HL-60 (cell line): ENCODE results near the gene HECW1.

ENCODE experiments used
- DNase-seq, 2 experiments: peaks; one replicate each; pipeline ENCODE4 v3.0.0-alpha.2; 2010 to 2020; ENCODE audit warnings: low read depth in 1 of 2, low spot score in 1 of 2
- H3K27ac ChIP-seq: fragments of 250-450 bp; sonication (Bioruptor Pico); replicated peaks from 2 replicates; pipeline ENCODE4 v1.5.1; 2020; ENCODE audit warnings: mild to moderate bottlenecking, moderate library complexity
- H3K27me3 ChIP-seq: fragments of 250-450 bp; sonication (Bioruptor Pico); 2 replicates; pipeline ENCODE4 v1.5.1; 2021; ENCODE audit warnings: mild to moderate bottlenecking, moderate library complexity; ENCODE audit not compliant: insufficient read depth, poor library complexity, severe bottlenecking
- H3K4me3 ChIP-seq: replicated peaks from 2 replicates; pipeline ENCODE4 v1.5.1; 2011; ENCODE audit warnings: mild to moderate bottlenecking, control low read depth, low read length; ENCODE audit not compliant: insufficient read depth
- GABPA ChIP-seq: IDR thresholded peaks from 2 replicates; pipeline ENCODE4 v1.6.1; 2012; ENCODE audit warnings: low read depth
- POLR2AphosphoS5 ChIP-seq: IDR thresholded peaks from 2 replicates; pipeline ENCODE4 v1.6.1; 2012; ENCODE audit warnings: low read depth
- SPI1 ChIP-seq: IDR thresholded peaks from 2 replicates; pipeline ENCODE4 v1.6.1; 2012; ENCODE audit warnings: low read depth, mild to moderate bottlenecking, borderline replicate concordance
- microRNA-seq: library from miRNA; unstranded; fragments of <30 nt; microRNA quantifications from one replicate; pipeline ENCODE4, GENCODE V29; 2018
- TF ChIP-seq, protein P1 (sequence below): IDR thresholded peaks from one replicate; pipeline ENCODE4 v1.5.1; 2011; ENCODE audit warnings: low read length, control low read depth, inconsistent platforms; ENCODE audit not compliant: insufficient read depth
- TF ChIP-seq, protein P2 (sequence below): IDR thresholded peaks from 2 replicates; pipeline ENCODE4 v1.6.1; 2012; ENCODE audit warnings: low read depth; ENCODE audit not compliant: insufficient replicate concordance

HECW1 gene

DNA sequence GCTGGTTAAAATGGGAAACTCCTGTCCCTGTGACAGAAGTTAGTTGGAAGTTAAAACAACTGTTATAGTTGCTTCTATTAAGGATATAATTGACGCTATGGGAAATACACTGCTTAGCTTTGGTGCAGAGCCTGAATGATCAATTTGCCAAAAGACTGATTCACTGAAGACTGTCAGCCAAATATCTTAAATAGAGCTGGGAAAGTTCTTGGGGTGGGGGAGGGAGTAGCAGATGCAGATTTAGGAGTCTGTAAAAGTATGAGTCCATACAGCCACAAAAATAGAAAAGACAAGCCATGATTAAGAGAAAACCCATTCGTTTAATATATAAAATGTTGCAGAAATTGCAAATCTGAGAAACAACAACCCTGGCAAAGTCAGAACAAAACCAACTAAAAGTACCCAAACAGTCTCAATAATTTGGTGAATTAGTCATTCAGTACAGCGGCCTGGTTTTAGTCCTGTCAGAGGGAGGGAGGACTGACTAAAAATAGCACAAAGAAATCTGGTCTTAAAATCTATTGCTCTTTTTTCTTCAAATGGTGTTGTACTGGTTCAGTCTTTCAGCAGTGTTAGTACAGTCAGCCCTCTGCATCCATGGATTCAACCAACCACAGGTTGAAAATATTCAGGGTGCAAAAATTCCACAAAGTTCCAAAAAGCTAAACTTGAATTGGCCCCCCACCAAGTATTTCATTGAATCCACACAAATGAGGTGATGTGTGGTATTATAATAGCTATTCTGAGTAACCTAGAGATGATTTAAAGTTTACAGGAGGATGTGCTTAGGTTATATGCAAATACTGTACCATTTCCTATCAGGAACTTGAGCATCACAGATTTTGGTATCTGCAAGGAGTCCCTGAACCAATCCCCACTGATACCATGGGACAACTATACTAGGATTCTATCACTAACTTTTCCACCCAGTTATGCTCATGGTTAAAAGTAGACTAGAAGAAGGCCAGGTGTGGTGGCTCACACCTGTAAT, 500.4 kb downstream of the HECW1 start:
- Histone ChIP-seq H3K27me3 (no peaks in the 10 kb centered on the region), H3K27ac (no peak overlapping the region), H3K4me3 (no peak overlapping the region)
- TF ChIP-seq GABPA: no peak
- TF ChIP-seq SPI1: no peak
- no peak for TF ChIP-seq POLR2AphosphoS5
- TF ChIP-seq, protein P1, sequence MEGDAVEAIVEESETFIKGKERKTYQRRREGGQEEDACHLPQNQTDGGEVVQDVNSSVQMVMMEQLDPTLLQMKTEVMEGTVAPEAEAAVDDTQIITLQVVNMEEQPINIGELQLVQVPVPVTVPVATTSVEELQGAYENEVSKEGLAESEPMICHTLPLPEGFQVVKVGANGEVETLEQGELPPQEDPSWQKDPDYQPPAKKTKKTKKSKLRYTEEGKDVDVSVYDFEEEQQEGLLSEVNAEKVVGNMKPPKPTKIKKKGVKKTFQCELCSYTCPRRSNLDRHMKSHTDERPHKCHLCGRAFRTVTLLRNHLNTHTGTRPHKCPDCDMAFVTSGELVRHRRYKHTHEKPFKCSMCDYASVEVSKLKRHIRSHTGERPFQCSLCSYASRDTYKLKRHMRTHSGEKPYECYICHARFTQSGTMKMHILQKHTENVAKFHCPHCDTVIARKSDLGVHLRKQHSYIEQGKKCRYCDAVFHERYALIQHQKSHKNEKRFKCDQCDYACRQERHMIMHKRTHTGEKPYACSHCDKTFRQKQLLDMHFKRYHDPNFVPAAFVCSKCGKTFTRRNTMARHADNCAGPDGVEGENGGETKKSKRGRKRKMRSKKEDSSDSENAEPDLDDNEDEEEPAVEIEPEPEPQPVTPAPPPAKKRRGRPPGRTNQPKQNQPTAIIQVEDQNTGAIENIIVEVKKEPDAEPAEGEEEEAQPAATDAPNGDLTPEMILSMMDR: no peak
- TF ChIP-seq, protein P2, sequence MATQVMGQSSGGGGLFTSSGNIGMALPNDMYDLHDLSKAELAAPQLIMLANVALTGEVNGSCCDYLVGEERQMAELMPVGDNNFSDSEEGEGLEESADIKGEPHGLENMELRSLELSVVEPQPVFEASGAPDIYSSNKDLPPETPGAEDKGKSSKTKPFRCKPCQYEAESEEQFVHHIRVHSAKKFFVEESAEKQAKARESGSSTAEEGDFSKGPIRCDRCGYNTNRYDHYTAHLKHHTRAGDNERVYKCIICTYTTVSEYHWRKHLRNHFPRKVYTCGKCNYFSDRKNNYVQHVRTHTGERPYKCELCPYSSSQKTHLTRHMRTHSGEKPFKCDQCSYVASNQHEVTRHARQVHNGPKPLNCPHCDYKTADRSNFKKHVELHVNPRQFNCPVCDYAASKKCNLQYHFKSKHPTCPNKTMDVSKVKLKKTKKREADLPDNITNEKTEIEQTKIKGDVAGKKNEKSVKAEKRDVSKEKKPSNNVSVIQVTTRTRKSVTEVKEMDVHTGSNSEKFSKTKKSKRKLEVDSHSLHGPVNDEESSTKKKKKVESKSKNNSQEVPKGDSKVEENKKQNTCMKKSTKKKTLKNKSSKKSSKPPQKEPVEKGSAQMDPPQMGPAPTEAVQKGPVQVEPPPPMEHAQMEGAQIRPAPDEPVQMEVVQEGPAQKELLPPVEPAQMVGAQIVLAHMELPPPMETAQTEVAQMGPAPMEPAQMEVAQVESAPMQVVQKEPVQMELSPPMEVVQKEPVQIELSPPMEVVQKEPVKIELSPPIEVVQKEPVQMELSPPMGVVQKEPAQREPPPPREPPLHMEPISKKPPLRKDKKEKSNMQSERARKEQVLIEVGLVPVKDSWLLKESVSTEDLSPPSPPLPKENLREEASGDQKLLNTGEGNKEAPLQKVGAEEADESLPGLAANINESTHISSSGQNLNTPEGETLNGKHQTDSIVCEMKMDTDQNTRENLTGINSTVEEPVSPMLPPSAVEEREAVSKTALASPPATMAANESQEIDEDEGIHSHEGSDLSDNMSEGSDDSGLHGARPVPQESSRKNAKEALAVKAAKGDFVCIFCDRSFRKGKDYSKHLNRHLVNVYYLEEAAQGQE: no peak
- no peak for DNase-seq

Small RNAs within 50 kb of the gene (microRNA-seq; reads per million reads assigned to microRNA genes)
- 0.90 reads per million for gene MIR3943
